OCI-LY7 (cell line): ENCODE data around the gene STIM1. TPM values are rescaled to one million over a fixed set of nuclear protein-coding genes. Genes with fewer than 3 reads are reported as not detected.

Experiments used
- BruUV-seq: library from RNA; stranded (reverse); fragments of 400-500 nt; replicated peaks from 2 replicates; lab custom pipeline; 2021; lab: Mats Ljungman, UMichigan
- CTCF ChIA-PET: fragments of 300-600 bp; sonication (Branson Sonifier 250); formaldehyde crosslinking; loops from one replicate; lab custom pipeline; 2022; ENCODE audit warnings: antibody characterized with exemption; ENCODE audit not compliant: unreplicated experiment; lab: Charles Lee
- POLR2A ChIA-PET: fragments of 300-600 bp; sonication (Branson Sonifier 250); formaldehyde crosslinking; loops from one replicate; lab custom pipeline; 2022; ENCODE audit warnings: antibody characterized with exemption; lab: Charles Lee
- DNase-seq: peaks from one replicate; pipeline ENCODE4 v3.0.0-alpha.2; 2015; ENCODE audit warnings: low spot score
- H2AFZ ChIP-seq: fragments of 200-600 bp; sonication (generic), shearing (Covaris generic); 2 replicates; pipeline ENCODE4 v1.6.1; 2014; ENCODE audit warnings: mild to moderate bottlenecking, antibody characterized with exemption, low read length, moderate library complexity
- H3K27ac ChIP-seq: fragments of 200-600 bp; sonication (generic); 2 replicates; pipeline ENCODE4 v1.5.1; 2014; ENCODE audit warnings: mixed run types, low read depth, mild to moderate bottlenecking, moderate library complexity, low read length, inconsistent platforms; ENCODE audit not compliant: poor library complexity, severe bottlenecking
- H3K36me3 ChIP-seq: fragments of 200-600 bp; sonication (generic); 2 replicates; pipeline ENCODE4 v1.6.1; 2014; ENCODE audit warnings: mild to moderate bottlenecking, antibody characterized with exemption, low read length, moderate library complexity, mixed read lengths; ENCODE audit not compliant: insufficient read depth
- H3K4me1 ChIP-seq: fragments of 200-600 bp; sonication (generic); 2 replicates; pipeline ENCODE4 v1.5.1; 2014; ENCODE audit warnings: mild to moderate bottlenecking, low read length; ENCODE audit not compliant: insufficient read depth, poor library complexity, severe bottlenecking
- H3K4me2 ChIP-seq: fragments of 200-600 bp; sonication (generic); 2 replicates; pipeline ENCODE4 v1.6.1; 2014; ENCODE audit warnings: mild to moderate bottlenecking, low read length
- H3K4me3 ChIP-seq: fragments of 200-600 bp; sonication (generic); 2 replicates; pipeline ENCODE4 v1.5.1; 2014; ENCODE audit warnings: mild to moderate bottlenecking, low read depth, low read length; ENCODE audit not compliant: poor library complexity, severe bottlenecking
- H3K79me2 ChIP-seq: fragments of 200-600 bp; sonication (generic); 2 replicates; pipeline ENCODE4 v1.6.1; 2016; ENCODE audit warnings: low read depth, mild to moderate bottlenecking, low read length, moderate library complexity, mixed read lengths; ENCODE audit not compliant: insufficient read depth
- H3K9me2 ChIP-seq: fragments of 200-600 bp; sonication (generic); 2 replicates; pipeline ENCODE4 v1.6.1; 2016; ENCODE audit warnings: mild to moderate bottlenecking, low read length, mixed read lengths; ENCODE audit not compliant: insufficient read depth
- H3K9me3 ChIP-seq: fragments of 200-600 bp; sonication (generic); 2 replicates; pipeline ENCODE4 v1.6.1; 2014; ENCODE audit warnings: mild to moderate bottlenecking, mixed run types, low read length, mixed read lengths
- H4K20me1 ChIP-seq: fragments of 200-600 bp; sonication (generic); 2 replicates; pipeline ENCODE4 v1.6.1; 2014; ENCODE audit warnings: mild to moderate bottlenecking, antibody characterized with exemption, low read length, moderate library complexity, mixed read lengths; ENCODE audit not compliant: insufficient read depth
- CTCF ChIP-seq: fragments of 200-600 bp; sonication (generic); conservative IDR thresholded peaks from 2 replicates; pipeline ENCODE4 v1.5.1; 2014; ENCODE audit warnings: mild to moderate bottlenecking, antibody characterized with exemption, low read length, moderate library complexity, mixed read lengths
- EZH2phosphoT487 ChIP-seq: fragments of 200-600 bp; sonication (generic); IDR thresholded peaks from 2 replicates; pipeline ENCODE4 v1.6.1; 2018; ENCODE audit warnings: low read depth, borderline replicate concordance, mild to moderate bottlenecking, mixed run types, antibody characterized with exemption, low read length, moderate library complexity, mixed read lengths
- intact Hi-C: fragments of 100-400 bp; cut with micrococcal nuclease; formaldehyde crosslinking; loops from one replicate; pipeline ENCODE4 v1.10.0; 2022; ENCODE audit not compliant: unreplicated experiment
- total RNA-seq, 2 experiments: library from RNA; depleted of rRNA in 1 of 2; stranded (reverse); fragments of >200 nt in 1 of 2; shearing (Covaris generic) in 1 of 2; gene quantifications; 2 replicates each; pipeline ENCODE4 v1.2.3, GENCODE V29; 2014 to 2022

The STIM1 gene
- total RNA-seq, 2 experiments from 2014 or later = 21.0 to 49.1 TPM

GRCh38 chr11:3853899-3854659, 1.4 kb upstream of the STIM1 start:
- TSS peak; percentile 96 for BruUV-seq
- H3K36me3 ChIP-seq = no peaks in the 10 kb centered on the region
- H3K4me3 ChIP-seq = peak overlapping the region; percentile 81
- peaks cover 51% of the 10 kb centered on the region for H3K4me1 ChIP-seq
- POLR2A ChIA-PET = interaction anchor here (0.5 to 4.8 kb wide), 36 partner anchors 8 to 392 kb away, joined by 3 to 75 read pairs (median 5); partner anchors contain the start of gene RHOG
- no peak for TF ChIP-seq EZH2phosphoT487
- TF ChIP-seq CTCF = no peak
- peak; percentile 93 for DNase-seq
- H3K9me2 ChIP-seq = no peaks in the 10 kb centered on the region
- peaks cover 35% of the 10 kb centered on the region for H3K79me2 ChIP-seq
- CTCF ChIA-PET = interaction anchor here (0.6 to 3.2 kb wide), 23 partner anchors 10 to 242 kb away, joined by 3 to 32 read pairs (median 4); partner anchors contain the start of gene RHOG
- H3K4me2 ChIP-seq = peak overlapping the region; percentile 84
- intact Hi-C loops = loop anchor here (1.0 to 10.0 kb wide), 4 partner anchors 41 to 218 kb away; no protein-coding TSS in a partner anchor
- peak overlapping the region; percentile 94 for H3K27ac ChIP-seq
- no peaks in the 10 kb centered on the region for H3K9me3 ChIP-seq
- peak overlapping the region; percentile 86 for H2AFZ ChIP-seq
- H4K20me1 ChIP-seq = no peaks in the 10 kb centered on the region

- ChIA-PET POLR2A (interaction anchor here (0.6 to 4.8 kb wide), 38 partner anchors 9 to 393 kb away, joined by 3 to 75 read pairs (median 5); partner anchors contain the start of gene RHOG), CTCF (interaction anchor here (0.6 to 3.2 kb wide), 21 partner anchors 11 to 242 kb away, joined by 3 to 32 read pairs (median 5); partner anchors contain the start of gene RHOG)
- intact Hi-C loops = loop anchor here (1.0 to 10.0 kb wide), 4 partner anchors 40 to 218 kb away; no protein-coding TSS in a partner anchor
- Histone ChIP-seq H4K20me1 (no peaks in the 10 kb centered on the region), H3K4me1 (peaks cover 56% of the 10 kb centered on the region), H3K9me2 (no peaks in the 10 kb centered on the region), H3K36me3 (no peaks in the 10 kb centered on the region), H3K79me2 (peaks cover 40% of the 10 kb centered on the region), H2AFZ (peak overlapping the region; percentile 86), H3K9me3 (no peaks in the 10 kb centered on the region), H3K27ac (peak overlapping the region; percentile 94), H3K4me2 (peak overlapping the region; percentile 84), H3K4me3 (peak overlapping the region; percentile 81)
- no peak for DNase-seq
- no TSS peak for BruUV-seq
- TF ChIP-seq EZH2phosphoT487 = no peak
- no peak for TF ChIP-seq CTCF
Measured at GRCh38 chr11:3854660-3854976, 846 bp upstream of the STIM1 start.
